ENCODE measurements around the gene THRB.

The THRB gene

GRCh38 chr3:24227635-24228034 is 267.0 kb downstream of the THRB start:
- no peak for DNase-seq (ENCODE audit: low spot score)
- no peak for TF ChIP-seq CTCF (IDR thresholded peaks at IDR 0.05; ENCODE audit: extremely low read depth, missing control alignments)

GRCh38 chr3:24226397-24226796 is 268.3 kb downstream of the THRB start:
- TF ChIP-seq CTCF (IDR thresholded peaks at IDR 0.05; ENCODE audit: extremely low read depth, missing control alignments), result no peak
- DNase-seq (ENCODE audit: low spot score), result no peak

GRCh38 chr3:24225385-24225950 is 269.2 kb downstream of the THRB start:
- no peak for TF ChIP-seq CTCF (IDR thresholded peaks at IDR 0.05; ENCODE audit: extremely low read depth, missing control alignments)
- no peak for DNase-seq (ENCODE audit: low spot score)

GRCh38 chr3:24224666-24225384 is 269.8 kb downstream of the THRB start:
- DNase-seq (ENCODE audit: low spot score), result no peak

GRCh38 chr3:24222165-24222805 is 272.4 kb downstream of the THRB start:
- DNase-seq (ENCODE audit: low spot score), result no peak
- no peak for TF ChIP-seq CTCF (IDR thresholded peaks at IDR 0.05; ENCODE audit: extremely low read depth, missing control alignments)

More at GRCh38 chr3:24224666-24225384, 269.8 kb downstream of the THRB start:
- TF ChIP-seq CTCF (IDR thresholded peaks at IDR 0.05; ENCODE audit: extremely low read depth, missing control alignments), result no peak

GRCh38 chr3:24220859-24221657 is 273.6 kb downstream of the THRB start:
- no peak for DNase-seq (ENCODE audit: low spot score)
- TF ChIP-seq CTCF (IDR thresholded peaks at IDR 0.05; ENCODE audit: extremely low read depth, missing control alignments), result no peak

Measured in GM20000 (cell line).